Measurements from ENCODE around the gene FRMD4A.

Gene FRMD4A

DNA sequence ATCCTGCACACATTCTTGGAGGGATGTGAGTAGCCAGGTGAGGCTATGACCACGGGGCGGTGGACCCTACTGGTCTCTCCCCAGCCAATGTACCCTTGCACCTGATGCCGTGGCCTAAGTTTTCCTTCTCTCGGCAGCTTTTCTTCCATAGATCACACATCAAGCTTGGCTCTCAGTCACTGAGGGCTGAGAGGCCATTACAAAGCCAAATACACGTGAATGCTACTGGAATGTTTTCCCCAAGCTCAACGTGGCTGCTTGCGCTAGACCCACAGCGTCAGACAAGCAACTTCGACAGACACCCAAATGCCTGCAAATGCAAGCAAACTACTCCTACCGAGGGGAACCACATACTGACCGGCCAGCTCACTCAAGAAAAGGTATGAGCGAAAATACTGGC lies 660.8 kb downstream of the FRMD4A start:
- no peak overlapping the region for H3K4me2 ChIP-seq (ENCODE audit: insufficient read depth, low read length)
- no peaks in the 10 kb centered on the region for H3K9me3 ChIP-seq (ENCODE audit: insufficient read depth, low read length, severe bottlenecking)
- peaks cover 81% of the 10 kb centered on the region for H3K36me3 ChIP-seq (ENCODE audit: insufficient read depth, low read length)
- TF ChIP-seq, protein P1, sequence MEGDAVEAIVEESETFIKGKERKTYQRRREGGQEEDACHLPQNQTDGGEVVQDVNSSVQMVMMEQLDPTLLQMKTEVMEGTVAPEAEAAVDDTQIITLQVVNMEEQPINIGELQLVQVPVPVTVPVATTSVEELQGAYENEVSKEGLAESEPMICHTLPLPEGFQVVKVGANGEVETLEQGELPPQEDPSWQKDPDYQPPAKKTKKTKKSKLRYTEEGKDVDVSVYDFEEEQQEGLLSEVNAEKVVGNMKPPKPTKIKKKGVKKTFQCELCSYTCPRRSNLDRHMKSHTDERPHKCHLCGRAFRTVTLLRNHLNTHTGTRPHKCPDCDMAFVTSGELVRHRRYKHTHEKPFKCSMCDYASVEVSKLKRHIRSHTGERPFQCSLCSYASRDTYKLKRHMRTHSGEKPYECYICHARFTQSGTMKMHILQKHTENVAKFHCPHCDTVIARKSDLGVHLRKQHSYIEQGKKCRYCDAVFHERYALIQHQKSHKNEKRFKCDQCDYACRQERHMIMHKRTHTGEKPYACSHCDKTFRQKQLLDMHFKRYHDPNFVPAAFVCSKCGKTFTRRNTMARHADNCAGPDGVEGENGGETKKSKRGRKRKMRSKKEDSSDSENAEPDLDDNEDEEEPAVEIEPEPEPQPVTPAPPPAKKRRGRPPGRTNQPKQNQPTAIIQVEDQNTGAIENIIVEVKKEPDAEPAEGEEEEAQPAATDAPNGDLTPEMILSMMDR (IDR thresholded peaks at IDR 0.05; ENCODE audit: borderline replicate concordance, extremely low read depth, low read length, poor library complexity, severe bottlenecking) = no peak
- TF ChIP-seq EZH2 (IDR thresholded peaks at IDR 0.05; ENCODE audit: borderline replicate concordance, low read depth, low read length, severe bottlenecking) = no peak
- no peak overlapping the region for H3K9ac ChIP-seq (ENCODE audit: low read depth, low read length)
- no peaks in the 10 kb centered on the region for H3K4me1 ChIP-seq (ENCODE audit: insufficient read depth, low read length)
- no peak overlapping the region for H3K27ac ChIP-seq (ENCODE audit: low read length)
- H3K79me2 ChIP-seq (ENCODE audit: insufficient read depth, low read length) = no peaks in the 10 kb centered on the region
- H3K4me3 ChIP-seq (ENCODE audit: low read depth in 1 of 2, low read length in 2 of 2) = no peak overlapping the region
- no peak for DNase-seq
- no peak overlapping the region for H2AFZ ChIP-seq (ENCODE audit: low read depth, low read length)
- no peak for ATAC-seq (ENCODE audit: insufficient read depth, low read depth)
- H4K20me1 ChIP-seq (ENCODE audit: insufficient read depth, low read length) = 0 out of 2 replicates have a peak, but pooled peaks cover 3% of the 10 kb centered on the region
- H3K27me3 ChIP-seq (ENCODE audit: insufficient read depth, low read length, poor library complexity) = no peaks in the 10 kb centered on the region

DNA sequence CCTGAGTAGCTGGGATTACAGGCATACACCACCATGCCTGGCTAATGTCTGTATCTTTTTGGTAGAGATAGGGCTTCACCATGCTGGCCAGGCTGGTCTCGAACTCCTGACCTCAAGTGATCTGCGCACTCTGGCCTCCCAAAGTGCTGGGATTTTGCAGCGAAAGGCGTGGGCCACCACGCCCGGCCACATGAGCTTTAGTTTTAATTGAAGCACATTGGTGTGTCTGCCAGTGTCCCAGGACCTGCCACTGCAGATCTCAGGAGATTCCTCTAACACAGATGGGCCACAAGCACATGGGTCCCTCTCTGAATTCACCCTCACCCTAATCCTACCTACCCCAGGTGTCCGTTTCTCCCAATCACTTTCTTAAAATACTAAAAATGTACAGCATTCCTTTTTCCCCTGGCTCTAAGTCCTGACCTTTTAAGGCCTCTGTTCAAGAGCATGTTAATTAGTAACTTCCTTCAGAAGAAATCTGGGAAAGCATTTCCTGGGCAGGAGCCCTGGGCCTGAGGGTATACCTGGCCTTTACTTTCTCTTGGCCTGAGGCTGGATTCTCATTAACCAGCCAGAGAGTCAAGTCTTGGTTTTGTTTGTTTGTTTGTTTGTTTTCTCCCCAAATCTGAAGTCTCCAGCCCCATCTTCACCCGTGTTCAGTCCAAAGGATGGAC lies 661.4 kb downstream of the FRMD4A start:
- DNase-seq (no peak), ATAC-seq (ENCODE audit: insufficient read depth, low read depth) (no peak)
- no peak overlapping the region for H2AFZ ChIP-seq (ENCODE audit: low read depth, low read length)
- H3K4me3 ChIP-seq (ENCODE audit: low read depth in 1 of 2, low read length in 2 of 2) = no peak overlapping the region
- H4K20me1 ChIP-seq (ENCODE audit: insufficient read depth, low read length) = 0 out of 2 replicates have a peak, but pooled peaks cover 3% of the 10 kb centered on the region
- H3K4me1 ChIP-seq (ENCODE audit: insufficient read depth, low read length) = no peaks in the 10 kb centered on the region
- no peak overlapping the region for H3K4me2 ChIP-seq (ENCODE audit: insufficient read depth, low read length)
- no peaks in the 10 kb centered on the region for H3K9me3 ChIP-seq (ENCODE audit: insufficient read depth, low read length, severe bottlenecking)
- H3K27ac ChIP-seq (ENCODE audit: low read length) = no peak overlapping the region
- peaks cover 76% of the 10 kb centered on the region for H3K36me3 ChIP-seq (ENCODE audit: insufficient read depth, low read length)
- H3K27me3 ChIP-seq (ENCODE audit: insufficient read depth, low read length, poor library complexity) = no peaks in the 10 kb centered on the region
- H3K9ac ChIP-seq (ENCODE audit: low read depth, low read length) = no peak overlapping the region
- no peaks in the 10 kb centered on the region for H3K79me2 ChIP-seq (ENCODE audit: insufficient read depth, low read length)
- TF ChIP-seq EZH2 (IDR thresholded peaks at IDR 0.05; ENCODE audit: borderline replicate concordance, low read depth, low read length, severe bottlenecking) = no peak
- TF ChIP-seq, protein P1 (IDR thresholded peaks at IDR 0.05; ENCODE audit: borderline replicate concordance, extremely low read depth, low read length, poor library complexity, severe bottlenecking) = no peak

DNA sequence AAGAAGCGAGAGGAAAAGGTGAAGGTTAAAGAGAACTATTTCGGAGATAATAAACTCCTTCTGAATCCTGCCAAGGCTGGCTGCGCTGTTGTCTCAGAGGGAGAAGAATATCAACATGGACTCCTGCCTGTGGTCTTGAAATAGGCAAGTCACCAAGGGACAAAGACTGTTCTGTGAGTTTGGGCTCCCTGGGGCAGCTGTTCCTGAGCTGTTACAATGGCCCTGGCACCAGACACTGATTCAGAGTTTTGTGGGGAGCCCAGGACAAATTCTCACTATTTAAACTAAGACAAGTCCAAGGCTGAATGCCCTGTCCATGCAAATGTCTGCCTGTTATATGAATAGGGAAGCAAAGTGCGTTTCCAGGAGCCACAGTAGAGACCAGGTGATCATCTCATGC lies 662.6 kb downstream of the FRMD4A start:
- no peak for DNase-seq
- TF ChIP-seq, protein P1 (IDR thresholded peaks at IDR 0.05; ENCODE audit: borderline replicate concordance, extremely low read depth, low read length, poor library complexity, severe bottlenecking) = no peak
- TF ChIP-seq EZH2 (IDR thresholded peaks at IDR 0.05; ENCODE audit: borderline replicate concordance, low read depth, low read length, severe bottlenecking) = no peak
- Histone ChIP-seq H2AFZ (ENCODE audit: low read depth, low read length) (no peak overlapping the region), H3K4me3 (ENCODE audit: low read depth in 1 of 2, low read length in 2 of 2) (no peak overlapping the region), H4K20me1 (ENCODE audit: insufficient read depth, low read length) (0 out of 2 replicates have a peak, but pooled peaks cover 3% of the 10 kb centered on the region), H3K9me3 (ENCODE audit: insufficient read depth, low read length, severe bottlenecking) (no peaks in the 10 kb centered on the region), H3K9ac (ENCODE audit: low read depth, low read length) (no peak overlapping the region), H3K27ac (ENCODE audit: low read length) (no peak overlapping the region), H3K36me3 (ENCODE audit: insufficient read depth, low read length) (peaks cover 76% of the 10 kb centered on the region), H3K27me3 (ENCODE audit: insufficient read depth, low read length, poor library complexity) (no peaks in the 10 kb centered on the region), H3K4me1 (ENCODE audit: insufficient read depth, low read length) (no peaks in the 10 kb centered on the region), H3K79me2 (ENCODE audit: insufficient read depth, low read length) (no peaks in the 10 kb centered on the region), H3K4me2 (ENCODE audit: insufficient read depth, low read length) (no peak overlapping the region)
- no peak for ATAC-seq (ENCODE audit: insufficient read depth, low read depth)
